H1 (cell line): ENCODE measurements around the gene PDE5A. TPM values are rescaled to one million over a fixed set of nuclear protein-coding genes. Genes with fewer than 3 reads are reported as not detected.

ENCODE experiments used
- CTCF ChIA-PET: fragments of 300-600 bp; sonication (Branson Sonifier 250); formaldehyde crosslinking; loops from one replicate; lab custom pipeline; 2021; ENCODE audit not compliant: partially characterized antibody; lab: Charles Lee
- POLR2A ChIA-PET: fragments of 300-600 bp; sonication (Branson Sonifier 250); formaldehyde crosslinking; loops from one replicate; lab custom pipeline; 2021; ENCODE audit warnings: inconsistent platforms; ENCODE audit not compliant: partially characterized antibody; lab: Charles Lee
- DNase-seq, 2 experiments: peaks; one replicate each; pipeline versions ENCODE4 v3.0.0 to v3.0.0-alpha.2; 2010 to 2022; ENCODE audit warnings: low spot score in 2 of 2, low read depth in 1 of 2, mixed read lengths in 1 of 2
- FAIRE-seq: peaks from 2 replicates; lab custom pipeline; 2011; peaks lifted over from hg19 to GRCh38; lab: Jason Lieb, UNC
- H2AFZ ChIP-seq: 2 replicates; pipeline ENCODE4 v1.8.1; 2012; ENCODE audit warnings: low read length, inconsistent platforms
- H2AK5ac ChIP-seq: 2 replicates; pipeline ENCODE4 v1.6.1; 2013; ENCODE audit warnings: low read depth, low read length
- H2BK120ac ChIP-seq: replicated peaks from 2 replicates; pipeline ENCODE3; 2013; ENCODE audit warnings: low read depth, low read length, inconsistent platforms
- H2BK12ac ChIP-seq: 2 replicates; pipeline ENCODE4 v1.6.1; 2013; ENCODE audit warnings: low read depth, low read length
- H2BK15ac ChIP-seq: 2 replicates; pipeline ENCODE4 v1.6.1; 2013; ENCODE audit warnings: low read length
- H2BK20ac ChIP-seq: 2 replicates; pipeline ENCODE4 v1.6.1; 2013; ENCODE audit warnings: low read length
- H2BK5ac ChIP-seq: 2 replicates; pipeline ENCODE4 v1.6.1; 2013; ENCODE audit warnings: low read depth, low read length
- H3K14ac ChIP-seq: 2 replicates; pipeline ENCODE4 v1.6.1; 2013; ENCODE audit warnings: inconsistent platforms; ENCODE audit not compliant: insufficient read length
- H3K18ac ChIP-seq: 2 replicates; pipeline ENCODE4 v1.6.1; 2013; ENCODE audit warnings: low read length; ENCODE audit errors: extremely low read depth
- H3K23ac ChIP-seq: 2 replicates; pipeline ENCODE4 v1.6.1; 2013; ENCODE audit warnings: inconsistent platforms; ENCODE audit not compliant: insufficient read length
- H3K23me2 ChIP-seq: 2 replicates; pipeline ENCODE4 v1.6.1; 2013; ENCODE audit warnings: low read depth, low read length
- H3K27ac ChIP-seq: 2 replicates; pipeline ENCODE4 v1.6.1; 2011; ENCODE audit warnings: low read depth, low read length, inconsistent platforms
- H3K27me3 ChIP-seq, 4 experiments: replicated peaks in 1 of 4; 1 replicate in 1 of 4; 2 replicates in 3 of 4; pipeline versions ENCODE4 v1.6.1 to v1.8.1; 2011 to 2013; ENCODE audit warnings: low read length in 3 of 4, mild to moderate bottlenecking in 3 of 4, inconsistent platforms in 2 of 4, mixed read lengths in 2 of 4, moderate library complexity in 1 of 4; ENCODE audit not compliant: control insufficient read depth in 3 of 4, insufficient read depth in 3 of 4; ENCODE audit errors: extremely low read depth in 1 of 4
- H3K36me3 ChIP-seq, 4 experiments: 2 replicates each; pipeline versions ENCODE4 v1.6.1 to v1.8.1; 2011 to 2013; ENCODE audit warnings: mild to moderate bottlenecking in 4 of 4, low read length in 3 of 4, moderate library complexity in 2 of 4, control low read depth in 1 of 4, inconsistent platforms in 1 of 4; ENCODE audit not compliant: insufficient read depth in 4 of 4, control insufficient read depth in 2 of 4
- H3K4ac ChIP-seq: replicated peaks from 2 replicates; pipeline ENCODE3; 2013; ENCODE audit warnings: low read length, low read depth, mixed read lengths, inconsistent platforms; ENCODE audit not compliant: insufficient read length
- H3K4me1 ChIP-seq, 4 experiments: replicated peaks in 1 of 4; 1 replicate in 1 of 4; 2 replicates in 3 of 4; pipeline versions ENCODE4 v1.6.1 to v1.8.1; 2011 to 2013; ENCODE audit warnings: low read length in 3 of 4, inconsistent platforms in 2 of 4, mixed read lengths in 1 of 4; ENCODE audit not compliant: insufficient read depth in 4 of 4, control insufficient read depth in 3 of 4
- H3K4me2 ChIP-seq, 2 experiments: 2 replicates each; pipeline versions ENCODE4 v1.6.1 to v1.8.1; 2011 to 2013; ENCODE audit warnings: low read depth in 2 of 2, low read length in 2 of 2, control low read depth in 1 of 2, inconsistent platforms in 1 of 2, mild to moderate bottlenecking in 1 of 2; ENCODE audit not compliant: insufficient read depth in 1 of 2
- H3K4me3 ChIP-seq, 4 experiments: fragments of 200-600, 300-600 bp in 1 of 4; sonication (generic), shearing (Covaris generic), sonication (Bioruptor Twin) in 1 of 4; 2 replicates each; pipeline versions ENCODE4 v1.5.1 to v1.8.1; 2011 to 2016; ENCODE audit warnings: low read length in 4 of 4, low read depth in 3 of 4, control low read depth in 2 of 4, inconsistent platforms in 2 of 4, mild to moderate bottlenecking in 2 of 4, mixed read lengths in 1 of 4, moderate library complexity in 1 of 4; ENCODE audit not compliant: insufficient read depth in 2 of 4; ENCODE audit errors: extremely low read depth in 1 of 4
- H3K56ac ChIP-seq: replicated peaks from 2 replicates; pipeline ENCODE3; 2013; ENCODE audit warnings: low read depth, mild to moderate bottlenecking, mixed read lengths, low read length, inconsistent platforms; ENCODE audit not compliant: insufficient read length
- H3K79me1 ChIP-seq: 2 replicates; pipeline ENCODE4 v1.6.1; 2013; ENCODE audit warnings: low read depth, low read length, control low read depth
- H3K79me2 ChIP-seq, 2 experiments: 2 replicates each; pipeline versions ENCODE4 v1.6.1 to v1.8.1; 2012 to 2013; ENCODE audit warnings: low read length in 2 of 2, mild to moderate bottlenecking in 2 of 2, inconsistent platforms in 1 of 2; ENCODE audit not compliant: insufficient read depth in 2 of 2, control insufficient read depth in 1 of 2
- H3K9ac ChIP-seq, 4 experiments: replicated peaks in 1 of 4; 1 replicate in 1 of 4; 2 replicates in 3 of 4; pipeline versions ENCODE4 v1.6.1 to v1.8.1; 2011 to 2013; ENCODE audit warnings: low read depth in 3 of 4, low read length in 3 of 4, control low read depth in 2 of 4, mild to moderate bottlenecking in 2 of 4, moderate library complexity in 2 of 4, inconsistent platforms in 1 of 4; ENCODE audit errors: extremely low read depth in 1 of 4
- H3K9me3 ChIP-seq, 2 experiments: 2 replicates each; pipeline versions ENCODE4 v1.6.1 to v1.8.1; 2012 to 2013; ENCODE audit warnings: mild to moderate bottlenecking in 2 of 2, moderate library complexity in 2 of 2, control low read depth in 1 of 2, inconsistent platforms in 1 of 2, low read depth in 1 of 2, low read length in 1 of 2, mixed read lengths in 1 of 2; ENCODE audit not compliant: insufficient read depth in 2 of 2
- H4K20me1 ChIP-seq, 2 experiments: replicated peaks in 1 of 2; 2 replicates each; pipeline versions ENCODE3 to v1.8.1; 2011 to 2013; ENCODE audit warnings: inconsistent platforms in 2 of 2, low read length in 2 of 2, mild to moderate bottlenecking in 1 of 2; ENCODE audit not compliant: insufficient read depth in 2 of 2, control insufficient read depth in 1 of 2
- H4K5ac ChIP-seq: 2 replicates; pipeline ENCODE4 v1.6.1; 2013; ENCODE audit warnings: low read length, low read depth, mixed read lengths, inconsistent platforms; ENCODE audit not compliant: insufficient read length
- H4K8ac ChIP-seq: 2 replicates; pipeline ENCODE4 v1.8.0; 2013; ENCODE audit warnings: mild to moderate bottlenecking, moderate library complexity, low read length, inconsistent platforms; ENCODE audit not compliant: insufficient read depth; ENCODE audit errors: extremely low read depth
- H4K91ac ChIP-seq: replicated peaks from 2 replicates; pipeline ENCODE3; 2013; ENCODE audit warnings: low read length, mixed read lengths, inconsistent platforms; ENCODE audit not compliant: insufficient read length
- BRCA1 ChIP-seq: IDR thresholded peaks from 2 replicates; pipeline ENCODE4 v1.6.1; 2012; ENCODE audit warnings: low read depth, low read length, improper control_type of control experiment
- CBX8 ChIP-seq: fragments of 300-800, 300-1000 bp; sonication (generic); IDR thresholded peaks from 2 replicates; pipeline ENCODE4 v1.7.1; 2016; ENCODE audit warnings: low read depth, low read length, borderline replicate concordance
- CEBPB ChIP-seq: IDR thresholded peaks from 2 replicates; pipeline ENCODE4 v1.6.1; 2012; ENCODE audit warnings: low read depth, low read length
- CHD2 ChIP-seq: IDR thresholded peaks from 2 replicates; pipeline ENCODE4 v1.6.1; 2012; ENCODE audit warnings: low read length, improper control_type of control experiment
- CTBP2 ChIP-seq: IDR thresholded peaks from 2 replicates; pipeline ENCODE4 v1.7.0; 2011; ENCODE audit warnings: borderline replicate concordance, mild to moderate bottlenecking, moderate library complexity, mixed read lengths, low read length; ENCODE audit not compliant: insufficient read depth, insufficient read length
- EP300 ChIP-seq, 2 experiments: IDR thresholded peaks; 1 replicate in 1 of 2; 2 replicates in 1 of 2; pipeline ENCODE4 v1.6.1; 2011 to 2012; ENCODE audit warnings: low read depth in 2 of 2, low read length in 2 of 2, mild to moderate bottlenecking in 2 of 2, borderline replicate concordance in 1 of 2, inconsistent platforms in 1 of 2, moderate library complexity in 1 of 2
- FOSL1 ChIP-seq: IDR thresholded peaks from 2 replicates; pipeline ENCODE4 v1.6.1; 2011; ENCODE audit warnings: mild to moderate bottlenecking, low read depth, low read length, moderate library complexity; ENCODE audit not compliant: insufficient read depth
- JUND ChIP-seq: IDR thresholded peaks from 2 replicates; pipeline ENCODE4 v1.6.1; 2011; ENCODE audit warnings: mild to moderate bottlenecking, improper control_type of control experiment, low read length
- KDM4A ChIP-seq: IDR thresholded peaks from one replicate; pipeline ENCODE4 v1.7.1; 2012; ENCODE audit warnings: low read depth, mild to moderate bottlenecking, moderate library complexity, low read length, inconsistent platforms; ENCODE audit not compliant: severe bottlenecking
- KDM5A ChIP-seq: fragments of 200-600 bp; IDR thresholded peaks from 2 replicates; pipeline ENCODE4 v1.7.1; 2012; ENCODE audit warnings: mild to moderate bottlenecking, low read length, inconsistent platforms, mixed read lengths
- MAFK ChIP-seq: IDR thresholded peaks from 2 replicates; pipeline ENCODE4 v1.6.1; 2012; ENCODE audit warnings: low read depth, mild to moderate bottlenecking, improper control_type of control experiment, low read length
- SIX5 ChIP-seq: IDR thresholded peaks from 2 replicates; pipeline ENCODE4 v1.6.1; 2011; ENCODE audit warnings: mild to moderate bottlenecking, low read depth, low read length
- TEAD4 ChIP-seq: IDR thresholded peaks from 2 replicates; pipeline ENCODE4 v1.6.1; 2012; ENCODE audit warnings: low read depth, low read length, inconsistent platforms, mixed read lengths
- USF2 ChIP-seq: IDR thresholded peaks from 2 replicates; pipeline ENCODE4 v1.6.1; 2011; ENCODE audit warnings: low read length, improper control_type of control experiment
- WGBS, 2 experiments: shearing (Covaris generic) in 1 of 2; methylation state at CpG; one replicate each; pipeline versions ENCODE4 v1.1.6 to v1.1.7; 2013 to 2015; ENCODE audit warnings: low lambda C conversion rate in 2 of 2, mixed read lengths in 2 of 2, inconsistent platforms in 1 of 2, low coverage in 1 of 2, missing lambda C conversion rate in 1 of 2; ENCODE audit not compliant: insufficient replicate concordance in 2 of 2, insufficient coverage in 1 of 2, insufficient read length in 1 of 2; ENCODE audit errors: extremely low coverage in 1 of 2, missing lambda C conversion rate in 1 of 2; 5-methylcytosine and 5-hydroxymethylcytosine counted together
- polyA plus RNA-seq, 7 experiments: library from polyadenylated mRNA; depleted of rRNA in 3 of 7; stranded (reverse) in 5 of 7; unstranded in 2 of 7; fragments of >200 nt in 5 of 7; fragments of 200-250 nt in 2 of 7; gene quantifications; 1 replicate in 5 of 7; 2 replicates in 1 of 7; 4 replicates in 1 of 7; pipeline versions ENCODE4 v1.2.1 to v1.2.3, GENCODE V29; 2011 to 2013; ENCODE audit warnings: missing spikeins in 2 of 7, mixed read lengths in 2 of 7
- total RNA-seq: library from RNA; stranded (reverse); fragmentation: NEBNext Ultra II Directional; extraction: Animal tissue kit (Norgen Biotek cat#: 25700); gene quantifications from 2 replicates; pipeline ENCODE4 v1.2.1, GENCODE V29; 2021

PDE5A gene
- total and polyA plus RNA-seq, 2 of the 8 experiments (the other 6 are each of a cell fraction or from before 2014, with no cell fraction given), result 5.6 to 32.4 TPM

- Histone ChIP-seq H3K23me2 (no peaks in the 10 kb centered on the region), H3K18ac (no peak overlapping the region), H2BK12ac (no peak overlapping the region), H3K23ac (no peak overlapping the region), H2BK5ac (no peak overlapping the region), H3K79me2 (no peaks in the 10 kb centered on the region), H3K9ac (no peak overlapping the region), H3K79me1 (no peaks in the 10 kb centered on the region), H2AK5ac (no peak overlapping the region), H3K36me3 (no peaks in the 10 kb centered on the region), H3K4me1 (no peaks in the 10 kb centered on the region), H3K9me3 (no peaks in the 10 kb centered on the region), H2BK20ac (no peak overlapping the region), H3K14ac (no peak overlapping the region), H2BK15ac (no peak overlapping the region), H3K4me2 (no peak overlapping the region), H3K4ac (no peak overlapping the region), H4K20me1 (no peaks in the 10 kb centered on the region), H3K4me3 (no peak overlapping the region), H2AFZ (no peak overlapping the region), H4K91ac (no peak overlapping the region), H4K5ac (no peak overlapping the region), H2BK120ac (no peak overlapping the region), H3K27me3 (no peaks in the 10 kb centered on the region), H3K56ac (no peak overlapping the region), H3K27ac (no peak overlapping the region), H4K8ac (no peak overlapping the region)
- FAIRE-seq (no peak), DNase-seq (no peak)
- ChIA-PET POLR2A (no interaction called here), CTCF (interaction anchor here (0.6 kb wide), 1 partner anchor 10 kb away, joined by 4 read pairs; no protein-coding TSS in a partner anchor)
- WGBS, 2 experiments, result 91% methylated on average over 4 of the region's 4 CpGs; no CpG with 5 or more reads in 1 of the 2 experiments
- TF ChIP-seq CBX8, result no peak
- no peak for TF ChIP-seq JUND
- TF ChIP-seq USF2, result no peak
- no peak for TF ChIP-seq KDM4A
- no peak for TF ChIP-seq TEAD4
- no peak for TF ChIP-seq CTBP2
- TF ChIP-seq CEBPB, result no peak
- TF ChIP-seq CHD2, result no peak
- TF ChIP-seq MAFK, result no peak
- no peak for TF ChIP-seq SIX5
- TF ChIP-seq EP300 (IDR thresholded peaks at IDR 0.05; ENCODE audit: borderline replicate concordance in 1 of 2, low read depth in 2 of 2, low read length in 2 of 2), result no peak
- no peak for TF ChIP-seq FOSL1
- TF ChIP-seq KDM5A, result no peak
- TF ChIP-seq BRCA1, result no peak
These were observed 25.4 kb upstream of the PDE5A start for GRCh38 chr4:119653990-119654389.
